CMK (cell line): ENCODE results near the gene REST.
A peak's percentile ranks its signal among the peaks of the same experiment; 100 is the strongest.
"Not testable (repeated sequence)": the region's sequence is repeated elsewhere in the genome, so short reads cannot be mapped to it uniquely, and the experiment has no call there.

Experiments used
- DNase-seq: peaks from one replicate; pipeline ENCODE4 v3.0.0-alpha.2; 2010; ENCODE audit warnings: low read depth

Gene REST

DNA sequence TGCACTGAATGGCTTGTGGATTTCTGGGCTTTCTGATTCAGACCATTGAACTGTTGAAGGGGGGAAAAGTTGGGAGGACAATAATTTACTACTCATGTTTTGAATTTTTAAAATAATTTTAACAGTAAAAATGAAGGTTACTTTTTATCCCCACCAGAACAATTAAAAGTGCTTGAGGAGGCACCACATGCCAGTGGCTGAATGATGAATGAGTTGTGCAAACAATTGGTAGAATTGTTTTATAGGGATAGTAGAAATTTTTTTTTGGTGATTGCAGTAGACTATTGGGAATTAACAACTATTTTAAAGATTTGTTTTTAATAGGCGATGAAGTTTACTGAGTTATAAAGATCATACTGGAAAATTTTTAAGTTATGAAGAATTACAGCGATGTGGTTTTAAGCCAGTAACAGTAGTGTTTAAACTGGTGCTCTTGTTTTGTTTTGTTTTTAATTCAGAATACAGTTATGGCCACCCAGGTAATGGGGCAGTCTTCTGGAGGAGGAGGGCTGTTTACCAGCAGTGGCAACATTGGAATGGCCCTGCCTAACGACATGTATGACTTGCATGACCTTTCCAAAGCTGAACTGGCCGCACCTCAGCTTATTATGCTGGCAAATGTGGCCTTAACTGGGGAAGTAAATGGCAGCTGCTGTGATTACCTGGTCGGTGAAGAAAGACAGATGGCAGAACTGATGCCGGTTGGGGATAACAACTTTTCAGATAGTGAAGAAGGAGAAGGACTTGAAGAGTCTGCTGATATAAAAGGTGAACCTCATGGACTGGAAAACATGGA is 2.7 kb downstream of the REST start:
- DNase-seq, result no peak

DNA sequence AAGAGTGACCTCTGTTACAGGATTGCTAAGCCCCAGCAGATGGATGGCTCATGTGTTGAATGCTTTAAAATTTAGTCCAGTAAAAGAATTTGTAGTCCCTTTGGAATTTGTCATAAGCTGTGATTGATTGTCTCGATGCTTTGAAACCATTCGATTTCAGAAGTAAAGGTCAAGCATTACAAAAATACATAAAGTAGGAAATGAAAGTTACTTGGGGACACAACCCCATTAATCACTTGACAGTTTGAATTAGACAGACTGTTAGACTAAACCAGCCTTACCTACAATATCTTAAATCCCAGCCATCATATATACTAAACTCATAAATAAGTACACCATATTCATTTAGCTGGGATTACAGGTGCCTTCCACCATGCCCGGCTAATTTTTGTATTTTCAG is 6.6 kb downstream of the REST start:
- no peak for DNase-seq

DNA sequence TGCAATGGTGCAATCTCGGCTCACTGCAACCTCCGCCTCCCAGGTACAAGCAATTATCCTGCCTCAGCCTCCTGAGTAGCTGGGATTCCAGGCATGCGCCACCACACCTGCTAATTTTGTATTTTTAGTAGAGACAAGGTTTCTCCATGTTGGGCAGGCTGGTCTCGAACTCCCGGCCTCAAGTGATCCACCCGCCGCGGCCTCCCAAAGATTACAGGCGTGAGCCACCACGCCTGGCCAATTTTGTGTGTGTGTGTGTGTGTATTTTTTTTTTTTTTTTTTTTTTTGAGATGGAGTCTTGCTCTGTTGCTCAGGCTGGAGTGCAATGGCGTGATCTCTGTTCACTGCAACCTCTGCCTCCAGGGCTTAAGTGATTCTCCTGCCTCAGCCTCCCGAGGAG is 7.3 kb downstream of the REST start:
- not testable (repeated sequence) for DNase-seq

DNA sequence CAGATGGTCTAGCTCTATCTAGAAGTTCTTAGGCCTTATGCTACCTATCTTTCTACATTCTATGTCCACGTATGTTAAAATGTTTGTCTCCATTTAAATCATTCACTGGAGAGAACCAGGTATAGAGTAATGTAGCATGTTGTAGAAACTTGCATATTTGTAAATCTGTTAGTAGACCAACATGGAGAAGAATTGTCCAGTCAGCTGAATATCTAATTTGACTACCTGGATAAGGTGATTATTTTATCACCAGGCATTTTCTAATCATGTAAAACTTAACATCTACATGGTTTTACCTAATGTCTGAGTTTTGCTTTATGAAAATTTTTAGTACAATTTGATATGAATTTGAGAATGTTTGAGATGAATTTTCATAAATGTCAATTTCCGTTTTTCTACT is 19.5 kb downstream of the REST start:
- no peak for DNase-seq

DNA sequence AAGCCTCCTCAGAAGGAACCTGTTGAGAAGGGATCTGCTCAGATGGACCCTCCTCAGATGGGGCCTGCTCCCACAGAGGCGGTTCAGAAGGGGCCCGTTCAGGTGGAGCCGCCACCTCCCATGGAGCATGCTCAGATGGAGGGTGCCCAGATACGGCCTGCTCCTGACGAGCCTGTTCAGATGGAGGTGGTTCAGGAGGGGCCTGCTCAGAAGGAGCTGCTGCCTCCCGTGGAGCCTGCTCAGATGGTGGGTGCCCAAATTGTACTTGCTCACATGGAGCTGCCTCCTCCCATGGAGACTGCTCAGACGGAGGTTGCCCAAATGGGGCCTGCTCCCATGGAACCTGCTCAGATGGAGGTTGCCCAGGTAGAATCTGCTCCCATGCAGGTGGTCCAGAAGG is 22.9 kb downstream of the REST start:
- DNase-seq, result no peak

DNA sequence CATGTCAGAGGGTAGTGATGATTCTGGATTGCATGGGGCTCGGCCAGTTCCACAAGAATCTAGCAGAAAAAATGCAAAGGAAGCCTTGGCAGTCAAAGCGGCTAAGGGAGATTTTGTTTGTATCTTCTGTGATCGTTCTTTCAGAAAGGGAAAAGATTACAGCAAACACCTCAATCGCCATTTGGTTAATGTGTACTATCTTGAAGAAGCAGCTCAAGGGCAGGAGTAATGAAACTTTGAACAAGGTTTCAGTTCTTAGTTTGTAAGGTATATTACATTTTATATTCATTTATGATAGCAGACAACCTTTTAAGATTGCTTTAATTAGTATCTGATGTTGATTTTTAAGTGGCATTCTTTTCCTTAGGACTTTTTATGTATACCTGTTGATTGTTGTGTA is 24.2 kb downstream of the REST start:
- DNase-seq, result no peak

DNA sequence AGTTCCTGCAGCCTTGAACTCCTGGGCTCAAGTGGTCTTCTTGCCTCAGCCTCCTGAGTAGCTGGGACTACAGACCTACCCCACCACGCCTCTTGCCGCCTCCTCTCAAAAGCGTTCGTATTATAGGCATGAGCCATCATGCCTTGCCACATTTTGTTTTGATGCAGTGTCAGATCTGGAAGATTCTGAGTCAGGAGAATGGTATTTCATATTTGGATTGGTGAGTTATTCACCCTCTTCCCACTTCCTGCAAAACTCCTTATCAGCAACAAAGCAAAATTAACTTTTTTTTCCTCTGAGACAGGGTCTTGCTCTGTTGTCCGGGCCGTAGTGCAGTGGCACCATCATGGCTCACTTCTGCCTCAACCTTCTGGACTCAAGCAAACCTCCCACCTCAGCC is 29.6 kb downstream of the REST start:
- DNase-seq, result no peak

DNA sequence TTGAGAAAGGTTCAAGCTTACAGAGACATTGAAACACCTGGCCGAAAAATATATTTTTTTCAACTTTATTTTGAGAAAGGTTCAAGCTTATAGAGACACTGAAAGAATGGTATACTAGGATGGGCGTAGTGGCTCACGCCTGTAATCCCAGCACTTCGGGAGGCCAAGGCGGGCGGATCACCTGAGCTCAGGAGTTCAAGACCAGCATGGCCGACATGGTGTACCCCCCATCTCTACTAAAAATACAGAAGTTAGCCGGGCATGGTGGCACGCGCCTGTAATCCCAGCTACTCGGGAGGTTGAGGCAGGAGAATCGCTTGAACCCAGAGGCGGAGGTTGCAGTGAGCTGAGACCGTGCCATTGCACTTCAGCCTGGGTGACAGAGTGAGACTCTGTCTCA is 32.1 kb downstream of the REST start:
- not testable (repeated sequence) for DNase-seq

DNA sequence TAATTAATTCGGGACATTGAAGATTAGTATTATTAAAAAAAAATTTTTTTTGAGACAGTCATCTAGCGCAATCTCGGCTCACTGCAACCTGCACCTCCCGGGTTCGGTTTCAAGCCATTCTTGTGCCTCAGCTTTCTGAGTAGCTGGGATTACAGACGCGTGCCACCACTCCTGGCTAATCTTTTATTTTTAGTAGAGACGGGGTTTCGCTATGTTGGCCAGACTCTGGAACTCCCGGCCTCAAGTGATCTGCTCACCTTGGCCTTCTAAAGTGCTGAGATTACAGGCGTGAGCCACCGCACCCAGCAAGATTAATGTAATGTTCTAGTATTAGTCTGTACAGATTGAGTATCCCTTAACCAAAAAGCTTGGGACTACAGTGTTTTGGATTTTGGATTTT is 32.7 kb downstream of the REST start:
- no peak for DNase-seq

DNA sequence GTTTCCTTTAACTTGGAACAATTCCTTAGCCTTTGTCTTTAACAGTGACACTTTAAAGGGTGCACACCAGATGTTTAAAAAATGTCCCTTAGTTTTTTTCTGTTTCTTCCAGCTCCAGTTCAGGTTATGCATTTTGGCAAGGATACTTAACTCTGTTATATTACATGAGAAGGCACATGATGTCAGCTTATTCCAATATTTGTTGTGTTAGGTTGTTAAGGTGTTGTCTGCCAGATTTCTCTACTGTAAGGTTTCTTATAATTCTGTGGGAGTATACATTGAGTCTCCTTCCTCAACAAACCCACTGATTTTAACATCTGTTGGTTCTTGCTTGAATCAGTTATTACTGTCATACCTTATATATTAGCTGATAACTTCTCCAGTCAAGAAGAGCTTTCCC is 33.3 kb downstream of the REST start:
- no peak for DNase-seq

DNA sequence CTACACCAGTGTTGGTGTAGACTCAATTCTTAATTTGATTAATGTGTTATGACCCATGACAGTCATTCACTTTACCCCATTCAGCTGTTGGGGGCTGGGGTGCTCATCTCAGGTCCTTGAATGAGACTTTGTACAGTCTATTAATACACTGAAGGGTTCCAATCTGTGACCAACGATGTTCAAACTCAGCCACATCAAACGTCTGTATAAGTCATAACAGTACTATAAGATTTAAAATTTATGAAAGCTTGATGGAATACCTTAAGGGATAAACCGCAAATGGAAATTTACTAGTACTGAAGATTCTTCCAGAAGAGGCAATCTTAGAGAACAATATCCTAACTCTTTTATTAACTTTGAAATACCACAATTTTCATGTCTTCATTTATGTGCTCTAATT is 33.7 kb downstream of the REST start:
- no peak for DNase-seq

DNA sequence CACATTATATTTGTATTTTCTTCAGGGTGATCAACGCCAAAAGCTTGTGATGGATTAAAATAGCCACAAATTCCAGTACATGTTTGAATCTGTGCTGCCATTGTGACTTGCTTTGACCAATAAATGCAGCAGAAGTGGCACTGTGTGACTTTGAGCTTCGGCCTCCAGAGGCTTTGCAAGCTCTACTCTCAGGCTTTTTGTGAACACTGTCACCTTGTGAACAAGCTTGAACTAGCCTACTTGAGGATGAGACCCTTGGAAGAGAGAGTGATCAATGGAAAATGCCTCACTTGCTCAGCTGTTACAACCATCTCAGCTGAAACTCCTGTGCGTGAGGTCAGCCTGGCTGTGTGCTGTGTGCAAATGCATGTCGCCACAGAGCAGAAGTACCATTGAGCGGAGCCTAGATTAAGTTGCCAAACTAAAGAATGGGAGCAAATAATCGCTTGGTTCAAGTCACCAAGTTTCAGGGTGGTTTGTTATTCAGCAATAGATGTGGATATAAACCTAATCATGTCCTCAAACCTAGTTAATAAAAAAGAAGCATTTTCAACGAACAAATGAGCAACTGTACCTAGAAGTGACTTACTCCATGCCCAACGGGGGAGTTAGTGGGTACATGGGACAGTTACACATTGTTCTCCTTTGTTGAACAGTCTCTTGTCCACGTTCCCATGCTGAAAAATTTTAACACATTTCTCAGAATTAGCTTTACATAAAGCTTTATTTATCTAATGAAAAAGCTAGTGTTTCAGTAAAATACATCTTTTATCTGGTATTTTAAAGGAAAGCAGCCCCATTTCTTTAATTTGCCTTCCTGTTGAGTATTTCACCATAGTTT is 46.2 kb downstream of the REST start:
- no peak for DNase-seq

DNA sequence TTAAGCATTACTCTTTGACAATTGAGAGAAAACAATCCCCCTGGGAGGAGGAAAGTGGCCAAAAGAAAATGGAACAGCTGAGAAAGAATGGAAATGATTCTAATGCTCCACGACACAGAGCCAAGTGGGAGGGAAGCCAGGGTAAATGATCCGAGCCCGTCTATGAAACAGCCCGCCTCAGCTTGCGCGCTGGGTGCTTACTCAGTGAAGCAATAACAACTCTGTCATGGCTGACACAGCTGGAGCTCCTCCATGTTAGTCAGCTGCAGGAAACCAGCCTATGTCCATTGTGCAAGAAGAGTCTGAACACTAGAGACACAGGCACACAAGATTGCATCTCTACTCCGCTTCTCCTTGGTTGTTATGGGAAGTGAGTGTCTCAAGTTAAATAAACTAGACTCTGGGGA is 50.4 kb downstream of the REST start:
- DNase-seq, result no peak

DNA sequence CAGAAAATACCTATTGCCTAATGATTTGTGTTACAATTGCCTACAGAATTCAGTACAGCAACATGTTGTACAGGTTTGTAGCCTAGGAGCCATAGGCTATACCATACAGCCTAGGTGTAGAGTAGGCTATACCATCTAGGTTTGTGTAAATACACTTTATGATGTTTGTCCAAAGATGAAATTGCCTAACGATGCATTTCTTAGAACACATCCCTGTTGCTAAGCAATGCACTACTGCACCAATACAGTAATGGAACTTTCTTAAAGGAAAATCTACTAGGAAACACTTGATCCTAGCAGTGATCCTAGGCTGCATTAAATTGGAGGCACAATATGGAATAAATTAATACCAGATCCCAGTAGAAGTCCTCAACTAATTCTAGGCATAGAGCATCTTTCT is 51.4 kb downstream of the REST start:
- DNase-seq, result no peak

DNA sequence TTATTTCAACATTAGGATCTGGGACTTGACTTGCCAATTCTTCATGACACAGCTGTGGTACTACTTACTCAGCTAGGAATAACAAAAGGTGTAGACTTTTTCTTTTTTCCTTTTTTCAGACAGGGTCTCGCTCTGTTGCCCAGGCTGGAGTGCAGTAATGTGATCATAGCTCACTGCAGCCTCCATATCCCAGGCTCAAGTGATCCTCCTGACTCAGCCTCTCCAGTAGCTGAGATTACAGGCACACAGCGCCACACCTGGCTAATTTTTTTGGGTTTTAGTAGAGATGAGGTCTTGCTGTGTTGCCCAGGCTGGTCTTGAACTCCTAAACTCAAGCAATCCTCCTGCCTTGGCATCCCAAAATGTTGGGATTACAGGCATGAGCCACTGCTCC is 53.4 kb downstream of the REST start:
- no peak for DNase-seq

DNA sequence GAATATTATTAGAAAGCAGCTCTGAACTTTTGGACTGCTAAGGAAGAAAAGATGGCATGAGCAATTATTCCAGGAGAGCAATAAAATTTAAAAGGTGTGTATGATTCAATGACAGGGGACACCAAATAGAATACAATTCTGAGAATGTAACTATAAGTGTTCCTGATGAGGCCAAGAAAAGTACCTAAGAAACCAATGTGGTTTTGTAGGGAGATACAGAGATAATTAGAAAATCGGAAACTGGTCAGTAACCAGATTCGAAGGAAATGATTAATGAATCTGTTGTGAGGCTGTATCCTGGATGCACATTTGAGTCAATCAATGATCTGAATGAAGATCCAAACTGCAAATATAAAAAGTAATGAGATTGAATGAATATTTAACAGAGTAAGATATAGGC is 63.7 kb downstream of the REST start:
- DNase-seq, result no peak

DNA sequence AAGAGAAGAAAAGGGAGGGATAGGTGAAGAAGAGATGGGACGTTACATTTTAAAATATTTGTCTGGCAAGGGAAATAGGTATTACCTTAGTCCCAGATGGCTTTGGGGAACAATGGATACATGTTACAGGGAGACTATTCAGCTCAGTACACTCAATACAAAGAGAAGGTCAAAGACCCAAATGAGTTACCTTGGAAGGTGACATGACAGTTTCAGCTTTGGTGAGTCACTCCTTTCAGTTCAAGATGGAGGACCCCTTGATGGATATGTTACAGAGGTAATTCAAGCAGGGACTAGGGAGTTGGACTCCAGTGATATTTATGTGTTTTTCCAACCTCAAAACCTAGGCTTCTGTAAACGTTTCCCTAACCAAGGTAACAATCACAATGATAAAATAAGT is 64.7 kb downstream of the REST start:
- DNase-seq, result no peak

DNA sequence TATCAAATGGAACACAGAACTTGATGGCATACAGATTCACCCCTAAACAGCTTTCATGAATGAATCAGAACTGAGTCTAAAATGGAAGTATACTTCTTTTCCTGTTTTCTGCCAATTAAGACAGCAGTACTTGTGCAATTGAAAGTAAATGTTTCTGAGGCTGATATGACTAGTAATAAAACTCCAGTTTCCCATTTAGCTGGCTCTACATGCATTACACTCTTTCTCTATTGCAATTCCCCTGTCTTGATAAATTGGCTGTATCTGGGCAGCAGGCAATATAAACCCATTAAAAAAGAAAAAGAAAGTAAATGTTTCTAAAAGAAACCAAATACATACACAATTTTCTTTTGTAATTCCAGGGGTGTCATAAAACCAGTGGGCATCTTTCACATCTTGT is 65.1 kb downstream of the REST start:
- DNase-seq, result no peak

DNA sequence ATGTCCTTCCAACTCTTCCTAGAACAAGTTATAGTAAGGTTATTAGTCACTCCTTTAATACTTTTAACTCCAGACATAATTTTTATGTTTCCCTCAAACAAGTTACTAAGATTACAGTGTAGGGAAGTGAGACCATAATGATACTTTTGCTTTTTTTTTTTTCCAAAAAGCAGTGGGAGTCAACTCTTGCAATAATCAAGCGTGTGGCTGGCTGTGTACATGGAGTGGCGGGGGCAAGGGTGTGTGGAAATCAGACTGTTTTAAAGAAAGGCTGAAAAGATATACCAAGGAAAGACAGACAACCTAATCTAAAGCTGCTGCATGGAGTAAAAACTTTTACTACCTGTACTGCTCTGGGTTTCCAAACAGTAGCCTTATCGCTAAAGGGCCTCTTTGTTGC is 65.6 kb downstream of the REST start:
- no peak for DNase-seq

DNA sequence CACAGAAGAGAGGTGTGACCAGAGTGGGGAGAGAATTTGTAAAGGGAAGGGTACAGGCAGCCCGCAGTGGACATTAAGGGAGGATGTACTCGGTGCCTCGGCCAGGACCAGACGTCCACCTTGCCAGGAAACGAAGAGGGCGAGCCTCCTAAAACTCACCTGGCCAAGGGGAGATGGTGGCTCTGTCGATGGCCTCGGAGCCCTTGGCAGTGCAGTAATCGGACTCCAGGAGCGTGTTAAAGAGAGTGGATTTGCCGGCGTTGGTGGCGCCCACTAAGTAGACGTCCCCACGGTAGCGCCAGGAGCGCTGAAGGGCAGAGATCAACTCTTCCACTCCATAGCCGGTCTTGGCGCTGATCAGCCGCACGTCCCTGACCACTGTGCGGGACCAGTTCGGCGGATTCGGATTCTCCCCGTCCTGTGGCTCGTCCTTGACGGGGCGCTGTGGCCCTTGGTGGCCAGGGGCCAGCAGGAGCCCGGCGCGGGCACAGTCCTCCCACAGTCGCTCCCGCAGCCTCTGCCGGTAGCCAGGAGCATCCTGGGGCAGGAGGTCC is 68.7 kb downstream of the REST start:
- DNase-seq, result no peak

DNA sequence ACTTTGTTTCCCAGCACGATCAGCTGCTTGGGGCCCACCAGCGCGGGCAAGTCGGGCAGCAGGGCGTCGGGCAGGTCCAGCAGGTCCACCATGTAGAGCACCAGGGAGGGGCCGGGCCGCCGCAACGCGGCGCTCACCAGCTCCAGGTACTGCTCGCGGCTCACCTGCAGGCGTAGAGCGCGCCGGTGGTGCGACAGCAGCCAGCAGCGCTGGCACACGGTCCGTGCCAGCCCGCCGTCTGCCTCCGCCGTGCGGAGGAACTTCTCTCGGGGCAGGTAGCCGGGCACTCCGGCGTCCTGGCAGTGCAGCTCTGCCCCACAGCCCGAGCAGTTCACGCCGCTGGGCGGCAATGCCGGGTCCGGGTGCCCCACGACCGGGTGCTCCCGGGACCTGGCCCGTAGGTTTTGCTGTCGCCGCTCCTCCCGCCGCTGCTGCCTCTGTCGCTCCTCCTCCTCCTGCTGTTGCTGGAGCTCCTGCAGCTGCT is 69.2 kb downstream of the REST start:
- DNase-seq, result no peak

DNA sequence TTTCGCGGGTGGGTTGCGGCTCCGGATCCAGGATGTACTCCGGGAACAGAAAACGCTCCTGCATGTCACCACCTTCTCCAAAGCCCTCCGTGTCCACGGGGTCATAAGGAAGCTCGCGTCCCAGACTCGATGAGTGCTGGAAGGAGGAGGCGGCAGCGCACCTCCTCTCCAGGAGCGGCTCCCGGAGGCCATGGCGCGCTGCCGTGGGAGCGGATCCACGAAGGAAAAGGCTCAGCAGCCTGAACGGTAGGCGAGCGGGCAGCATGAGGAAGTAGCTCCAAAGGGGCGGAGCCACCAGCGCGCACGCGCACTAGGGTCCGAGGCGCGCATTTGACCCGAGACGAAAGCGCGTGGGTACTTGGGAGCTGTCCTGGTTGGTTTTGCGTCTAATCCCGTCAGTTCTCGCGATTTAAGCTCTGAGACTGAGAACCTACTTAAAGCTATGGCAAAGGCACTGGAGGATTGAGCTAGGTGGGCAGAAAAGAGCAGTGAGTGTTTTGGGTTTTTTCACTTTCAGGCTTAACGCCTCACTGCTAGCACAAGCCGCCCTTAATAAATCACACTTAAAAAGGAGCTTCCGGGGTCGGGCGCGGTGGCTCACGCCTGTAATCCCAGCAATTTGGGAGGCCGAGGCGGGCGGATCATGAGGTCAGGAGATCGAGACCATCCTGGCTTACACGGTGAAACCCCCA is 69.8 kb downstream of the REST start, which contains the start of gene NOA1:
TSS of gene NOA1 (minus strand) at position 286 of the 692 bp plus-strand sequence. CDS start at position 265, 21 bp downstream.
- DNase-seq, result peak; percentile 95
